ENCODE results near the gene NANOS2. TPM values are rescaled to one million over a fixed set of nuclear protein-coding genes. Genes with fewer than 3 reads are reported as not detected.

NANOS2 gene
- total and polyA plus RNA-seq, 9 of the 15 experiments (the other 6 are each of a cell fraction or from before 2014, with no cell fraction given) = not detected

- peak; percentile 91 for TF ChIP-seq VEZF1 (CRISPR knock-in tag; IDR thresholded peaks at IDR 0.05)
- TF ChIP-seq ZBTB2 (IDR thresholded peaks at IDR 0.05) = no peak
- TF ChIP-seq NEUROD1 (IDR thresholded peaks at IDR 0.05; ENCODE audit: borderline replicate concordance, low read depth, low read length, partially characterized antibody) = peak; percentile 7
- TF ChIP-seq MLX (CRISPR knock-in tag; conservative IDR thresholded peaks at IDR 0.05) = no peak
Measured at GRCh38 chr19:45876161-45876410, 38.5 kb downstream of the NANOS2 start (continued).

- ChIA-PET POLR2A (interaction anchor here (1.3 kb wide), 1 partner anchor 11 kb away, joined by 3 read pairs; the partner anchor contains the start of gene IRF2BP1), CTCF (ENCODE audit: low intra/inter-chr PET ratio) (no interaction called here)
- Histone ChIP-seq H3K79me2 (ENCODE audit: control insufficient read depth, insufficient read depth, low read length) (peaks cover 3% of the 10 kb centered on the region; the same call in 1 of the 3 replicates), H4K20me1 (replicated peaks; ENCODE audit: control insufficient read depth, insufficient read depth, low read length) (no peaks in the 10 kb centered on the region), H3K9ac (ENCODE audit: insufficient read depth in 1 of 2, low read depth in 2 of 2, low read length in 2 of 2) (peak overlapping the region; percentile 1 to 39; a peak in 3 of 4 replicates), H3K36me3 (ENCODE audit: control insufficient read depth, insufficient read depth, low read length) (peaks cover 9% of the 10 kb centered on the region), H3K4me1 (replicated peaks in 1 of 2; ENCODE audit: control insufficient read depth in 2 of 2, insufficient read depth in 2 of 2, low read length in 2 of 2) (peaks cover 51 to 72% of the 10 kb centered on the region in 2 experiments), H3K9me1 (ENCODE audit: control insufficient read depth, insufficient read depth, low read length) (no peaks in the 10 kb centered on the region), H2AFZ (ENCODE audit: low read depth, low read length) (0 out of 2 replicates have a peak overlapping the region, but pooled peaks have one; percentile 5), H3K9me3 (replicated peaks; ENCODE audit: control insufficient read depth, insufficient read depth, low read depth, low read length) (no peaks in the 10 kb centered on the region), H3K27me3 (ENCODE audit: control insufficient read depth in 2 of 2, insufficient read depth in 2 of 2, low read length in 2 of 2) (no peaks in the 10 kb centered on the region), H3K4me2 (ENCODE audit: insufficient read depth, low read length) (no peak overlapping the region), H3K4me3 (no peak overlapping the region), H3K27ac (ENCODE audit: extremely low read depth, low read depth, low read length) (peak overlapping the region; percentile 72)
- no TSS peak for BruUV-seq (replicated peaks)
- FAIRE-seq (peak; percentile 26), DNase-seq (ENCODE audit: extremely low read depth in 1 of 4, low spot score in 3 of 4) (no peak), ATAC-seq (no peak)
- TF ChIP-seq HIVEP1 (CRISPR knock-in tag; IDR thresholded peaks at IDR 0.05) (no peak), MXI1 (IDR thresholded peaks at IDR 0.05; ENCODE audit: low read depth, low read length) (no peak), ZSCAN32 (CRISPR knock-in tag; IDR thresholded peaks at IDR 0.05) (no peak), EGR1 (conservative IDR thresholded peaks at IDR 0.05) (peak; percentile 43; the same call in 1 of the 2 replicates), SUPT5H (IDR thresholded peaks at IDR 0.05) (no peak; the same call in 1 of the 2 replicates)
- WGBS (ENCODE audit: insufficient coverage, low coverage, missing lambda C conversion rate) = 60% methylated on average over 7 of the region's 7 CpGs
- in situ Hi-C loops (cut with MboI) = no loop called here
- intact Hi-C loops (cut with micrococcal nuclease) = no loop called here
Measured at GRCh38 chr19:45874620-45874966, 40.0 kb downstream of the NANOS2 start.

Data from K562 (cell line).